GM12891 (cell line): ENCODE data around the gene ADAMTS17.

ENCODE experiments used
- PAX5 ChIP-seq: IDR thresholded peaks from 2 replicates; pipeline ENCODE4 v1.6.1; 2011; ENCODE audit warnings: low read length, moderate library complexity, mild to moderate bottlenecking; ENCODE audit not compliant: insufficient read depth, severe bottlenecking
- POLR2A ChIP-seq: IDR thresholded peaks from 2 replicates; pipeline ENCODE4 v1.6.1; 2011; ENCODE audit warnings: low read depth, low read length, control low read depth

DNA sequence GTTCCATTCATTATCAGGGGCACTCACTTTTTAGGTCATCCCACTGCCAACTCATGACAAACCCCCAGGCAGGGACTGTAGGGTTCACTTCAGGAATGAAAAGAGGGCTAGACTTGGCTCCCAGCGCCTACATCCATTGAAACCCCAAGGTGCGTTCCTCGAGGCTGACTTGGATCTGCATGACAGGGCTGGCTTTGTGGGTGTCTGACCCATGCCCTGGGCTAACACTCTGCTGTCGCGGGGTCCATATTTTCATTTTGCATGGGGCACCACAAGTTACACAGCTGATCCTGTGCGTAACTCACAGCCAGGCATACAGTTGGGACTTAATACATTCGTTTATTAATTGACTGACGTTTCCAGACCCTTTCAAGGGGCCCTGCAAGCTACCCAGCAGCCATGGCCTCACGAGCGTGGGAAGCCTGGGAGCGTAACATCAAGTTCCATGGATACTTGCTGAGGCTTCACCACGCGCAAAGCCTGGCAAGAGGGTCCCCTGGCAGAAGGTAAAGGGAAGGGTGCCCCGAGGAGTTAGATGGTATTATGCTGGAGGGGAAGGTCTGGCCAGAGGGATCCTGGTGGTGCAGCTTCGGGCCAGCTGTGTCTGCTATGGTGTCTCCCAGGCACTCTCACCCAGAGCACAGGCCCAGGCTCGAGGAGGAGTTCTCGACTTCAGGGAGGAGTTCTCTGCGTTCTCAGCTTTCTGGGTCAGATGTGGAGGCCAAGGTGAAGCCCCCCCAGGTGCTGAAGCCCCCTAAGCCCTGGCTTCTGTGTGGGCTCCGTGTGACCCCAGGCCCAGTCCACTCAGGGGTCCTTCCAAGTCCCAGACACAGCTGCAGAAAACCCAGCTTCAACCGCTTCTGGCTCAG, 85.4 kb downstream of the ADAMTS17 start:
- no peak for TF ChIP-seq PAX5
- no peak for TF ChIP-seq POLR2A
